Heart left ventricle (tissue), 13 donors: Measurements from ENCODE around the gene LARP4.

Experiments used
- POLR2A ChIP-seq, 2 donors: fragments of 450-650 bp; IDR thresholded peaks; one replicate each; pipeline ENCODE4 v1.6.1; 2017; ENCODE audit warnings: antibody characterized with exemption in 2 of 2, mild to moderate bottlenecking in 2 of 2, moderate library complexity in 2 of 2
- TF ChIP-seq, protein P1 (sequence below), 12 donors: fragments of 200-600 bp; sonication (generic) in 4 of 12; IDR thresholded peaks; one replicate each; pipeline versions ENCODE4 v1.5.0 to v1.8.0; 2018 to 2022; ENCODE audit warnings: antibody characterized with exemption in 12 of 12, mild to moderate bottlenecking in 5 of 12
- donor health status: ischemic (EF 13 %, LVEDD 7.1; RV severe dilation, severe dysfunction).
- donor health status: DM: no; HTN: yes; CAD: no.
- donor health status: DM: no; HTN: no; CAD: no.
- donor health status: ischemic (EF 25% LVEDD 6.9; RV normal size, moderate dysfunction).
- donor health status: ischemic (EF 25% LVEDD 5.7; RV mildly dilated, moderate dysfunction).
- donor health status: ischemic (EF 35%, LVEDD 5.7; RV mildly dilated, moderate dysfunction).
- donor health status: nonischemic (EF 11% LVEDD 7.7; RV severe dilation, severe dysfunction).
- donor health status: DM: yes; HTN: yes; CAD: no.
- donor health status: PGD.
- donor health status: ischemic (EF 29% LVEDD 5.4; RV normal size, mild dysfunction).
- donor health status: nonischemic (EF 23%, LVEDD 6.1; RV moderate dilation, normal function).

DNA sequence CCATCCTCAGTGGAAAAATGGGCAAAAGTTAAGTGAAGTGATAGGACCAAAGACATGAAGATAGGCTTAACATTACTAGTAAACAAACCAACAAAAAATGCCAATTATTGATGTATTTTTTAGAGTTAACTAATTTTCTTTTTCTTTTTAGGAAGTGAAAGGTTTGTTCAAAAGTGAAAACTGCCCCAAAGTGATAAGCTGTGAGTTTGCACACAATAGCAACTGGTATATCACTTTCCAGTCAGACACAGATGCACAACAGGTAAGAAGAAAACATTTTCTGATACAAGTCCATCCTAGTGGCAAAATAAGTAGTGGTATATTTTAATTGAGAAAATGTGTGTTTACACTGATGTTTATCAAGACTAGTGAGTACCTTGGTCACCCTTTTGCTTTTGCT lies 39.6 kb downstream of the LARP4 start:
- TF ChIP-seq, protein P1, sequence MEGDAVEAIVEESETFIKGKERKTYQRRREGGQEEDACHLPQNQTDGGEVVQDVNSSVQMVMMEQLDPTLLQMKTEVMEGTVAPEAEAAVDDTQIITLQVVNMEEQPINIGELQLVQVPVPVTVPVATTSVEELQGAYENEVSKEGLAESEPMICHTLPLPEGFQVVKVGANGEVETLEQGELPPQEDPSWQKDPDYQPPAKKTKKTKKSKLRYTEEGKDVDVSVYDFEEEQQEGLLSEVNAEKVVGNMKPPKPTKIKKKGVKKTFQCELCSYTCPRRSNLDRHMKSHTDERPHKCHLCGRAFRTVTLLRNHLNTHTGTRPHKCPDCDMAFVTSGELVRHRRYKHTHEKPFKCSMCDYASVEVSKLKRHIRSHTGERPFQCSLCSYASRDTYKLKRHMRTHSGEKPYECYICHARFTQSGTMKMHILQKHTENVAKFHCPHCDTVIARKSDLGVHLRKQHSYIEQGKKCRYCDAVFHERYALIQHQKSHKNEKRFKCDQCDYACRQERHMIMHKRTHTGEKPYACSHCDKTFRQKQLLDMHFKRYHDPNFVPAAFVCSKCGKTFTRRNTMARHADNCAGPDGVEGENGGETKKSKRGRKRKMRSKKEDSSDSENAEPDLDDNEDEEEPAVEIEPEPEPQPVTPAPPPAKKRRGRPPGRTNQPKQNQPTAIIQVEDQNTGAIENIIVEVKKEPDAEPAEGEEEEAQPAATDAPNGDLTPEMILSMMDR (IDR thresholded peaks at IDR 0.05) = no peak
- no peak for TF ChIP-seq POLR2A (IDR thresholded peaks at IDR 0.05)
